Smooth muscle cell of the umbilical artery (primary cell): ENCODE results near the gene ZNF333. TPM values are rescaled to one million over a fixed set of nuclear protein-coding genes. Genes with fewer than 3 reads are reported as not detected.

Experiments used
- total RNA-seq: library from RNA; depleted of rRNA; stranded (reverse); fragments of >200 nt; gene quantifications from 2 replicates; pipeline ENCODE4 v1.2.3, GENCODE V29; 2014

Gene ZNF333
- 20.2 and 41.9 TPM in 2 replicates for total RNA-seq

GRCh38 chr19:14689598-14690503 lies at the start of gene ZNF333:
Gene ZNF333 (plus strand): TSS chr19:14690048. CDS start chr19:14693492, 3,444 bp downstream.

GRCh38 chr19:14674764-14675163 lies 15.1 kb upstream of the ZNF333 start, which contains the start of gene ADGRE3:
Gene ADGRE3 (minus strand): TSS chr19:14674844. CDS start chr19:14674770, 74 bp downstream.

GRCh38 chr19:14778110-14778845 lies 88.4 kb downstream of the ZNF333 start, which contains the start of gene ADGRE2:
Gene ADGRE2 (minus strand): TSS chr19:14778560. CDS start chr19:14776756, 1,804 bp downstream.

Other genes with a start within 250 kb of the ZNF333 start
- gene PTGER1, start 214.7 kb upstream of the ZNF333 start, total RNA-seq = 1.2 and 5.6 TPM in 2 replicates
- gene GIPC1, start 193.9 kb upstream of the ZNF333 start, total RNA-seq = 116 and 159 TPM in 2 replicates
- 51.9 and 53.4 TPM in 2 replicates for gene DNAJB1, start 171.7 kb upstream of the ZNF333 start, total RNA-seq
- 14.6 and 21.3 TPM in 2 replicates for gene TECR, start 160.5 kb upstream of the ZNF333 start, total RNA-seq
- 97.1 and 216 TPM in 2 replicates for gene NDUFB7, start 118.0 kb upstream of the ZNF333 start, total RNA-seq
- gene CLEC17A, start 107.0 kb upstream of the ZNF333 start, total RNA-seq = not detected in 2 replicates
- not detected in 2 replicates for gene ADGRE3, start 15.2 kb upstream of the ZNF333 start, total RNA-seq
- under 0.01 and 0.32 TPM in 2 replicates for gene ADGRE2, start 88.5 kb downstream of the ZNF333 start, total RNA-seq
- gene OR7A5, start 145.1 kb downstream of the ZNF333 start, total RNA-seq = not detected in 2 replicates
- not detected in 2 replicates for gene OR7C1, start 145.1 kb downstream of the ZNF333 start, total RNA-seq
- not detected in 2 replicates for gene OR7A10, start 158.9 kb downstream of the ZNF333 start, total RNA-seq
- not detected in 2 replicates for gene OR7A17, start 196.1 kb downstream of the ZNF333 start, total RNA-seq